LHCN-M2 (cell line): Measurements from ENCODE around the gene PCCA. TPM values are rescaled to one million over a fixed set of nuclear protein-coding genes. Genes with fewer than 3 reads are reported as not detected.
"Not testable (repeated sequence)": the region's sequence is repeated elsewhere in the genome, so short reads cannot be mapped to it uniquely, and the experiment has no call there.

Source experiments
- DNase-seq: peaks from one replicate; pipeline ENCODE4 v3.0.0-alpha.2; 2012; ENCODE audit warnings: low read depth
- total RNA-seq: library from RNA; depleted of rRNA; stranded (reverse); fragments of >200 nt; gene quantifications from 2 replicates; pipeline ENCODE4 v1.2.3, GENCODE V29; 2014

PCCA gene
- total RNA-seq, 1 experiment from 2014 or later, result 10.5 TPM

- DNase-seq, result no peak
These were observed 211.8 kb downstream of the PCCA start for GRCh38 chr13:100300708-100301107.

DNA sequence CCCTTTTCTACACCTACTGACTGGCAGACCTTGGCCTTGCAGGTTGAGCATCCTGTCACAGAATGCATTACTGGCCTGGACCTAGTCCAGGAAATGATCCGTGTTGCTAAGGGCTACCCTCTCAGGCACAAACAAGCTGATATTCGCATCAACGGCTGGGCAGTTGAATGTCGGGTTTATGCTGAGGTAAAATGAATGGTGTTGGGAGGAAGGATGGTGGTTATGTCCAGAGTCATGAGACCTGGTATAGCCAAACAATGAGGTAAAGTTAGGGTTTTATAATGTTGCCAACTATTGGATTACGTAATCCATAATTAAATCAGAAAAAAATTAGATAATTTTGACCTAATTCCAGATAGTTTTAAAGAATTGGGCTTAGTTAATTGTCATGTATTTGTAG lies 212.5 kb downstream of the PCCA start:
- DNase-seq, result no peak

- no peak for DNase-seq
These were observed 213.5 kb downstream of the PCCA start for GRCh38 chr13:100302391-100302790.

DNA sequence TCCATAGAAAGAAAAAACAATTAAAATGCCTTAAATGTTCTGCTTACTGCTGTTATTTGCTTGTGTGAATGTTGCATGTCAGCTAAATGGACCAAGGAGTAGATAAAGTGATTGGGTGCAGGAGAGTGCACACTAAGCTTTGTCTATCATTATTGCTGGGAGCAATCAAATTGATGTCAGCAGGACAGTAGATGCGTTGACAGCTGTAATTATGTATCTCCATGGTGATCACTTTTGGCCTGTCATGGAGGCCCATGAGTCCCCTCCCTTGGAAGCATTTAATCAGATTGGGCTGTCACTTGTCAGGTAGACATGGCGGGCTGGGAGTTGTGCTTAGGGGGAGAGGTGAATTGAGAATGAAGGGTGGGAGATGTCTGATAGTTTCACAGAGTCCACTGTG lies 215.3 kb downstream of the PCCA start:
- no peak for DNase-seq

- DNase-seq, result no peak
These were observed 216.5 kb downstream of the PCCA start for GRCh38 chr13:100305398-100305797.

DNA sequence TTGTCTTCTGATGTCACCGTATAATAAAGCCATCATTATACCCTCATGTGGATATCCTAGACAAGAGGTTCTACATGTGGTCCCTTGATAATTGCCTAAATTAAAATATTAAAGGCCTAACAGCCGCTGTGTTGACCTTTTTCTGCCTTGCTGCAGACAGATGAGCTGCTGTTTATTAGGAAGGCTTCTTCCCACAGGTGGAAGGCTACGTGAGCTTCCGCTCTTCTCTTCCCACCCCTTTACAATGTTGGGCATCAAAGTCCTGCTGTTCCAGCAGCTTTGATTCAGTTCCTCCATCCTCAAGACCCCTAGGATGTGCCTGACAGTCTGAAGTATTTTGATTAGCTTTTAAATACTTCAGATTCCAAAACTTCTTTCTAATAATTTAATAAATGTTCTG lies 217.1 kb downstream of the PCCA start:
- no peak for DNase-seq

- DNase-seq, result no peak
These were observed 217.6 kb downstream of the PCCA start for GRCh38 chr13:100306434-100306999.

GRCh38 chr13:100314132-100314910 lies 225.4 kb downstream of the PCCA start:
- DNase-seq, result no peak

GRCh38 chr13:100315522-100315921 lies 226.6 kb downstream of the PCCA start:
- no peak for DNase-seq

DNA sequence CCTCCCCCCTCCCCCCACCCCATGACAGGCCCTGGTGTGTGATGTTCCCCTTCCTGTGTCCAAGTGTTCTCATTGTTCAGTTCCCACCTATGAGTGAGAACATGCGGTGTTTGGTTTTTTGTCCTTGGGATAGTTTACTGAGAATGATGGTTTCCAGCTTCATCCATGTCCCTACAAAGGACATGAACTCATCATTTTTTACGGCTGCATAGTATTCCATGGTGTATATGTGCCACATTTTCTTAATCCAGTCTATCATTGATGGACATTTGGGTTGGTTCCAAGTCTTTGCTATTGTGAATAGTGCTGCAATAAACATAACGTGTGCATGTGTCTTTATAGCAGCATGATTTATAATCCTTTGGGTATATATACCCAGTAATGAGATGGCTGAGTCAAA lies 229.6 kb downstream of the PCCA start:
- DNase-seq, result not testable (repeated sequence)

- DNase-seq, result no peak
These were observed 235.0 kb downstream of the PCCA start for GRCh38 chr13:100323937-100324336.

DNA sequence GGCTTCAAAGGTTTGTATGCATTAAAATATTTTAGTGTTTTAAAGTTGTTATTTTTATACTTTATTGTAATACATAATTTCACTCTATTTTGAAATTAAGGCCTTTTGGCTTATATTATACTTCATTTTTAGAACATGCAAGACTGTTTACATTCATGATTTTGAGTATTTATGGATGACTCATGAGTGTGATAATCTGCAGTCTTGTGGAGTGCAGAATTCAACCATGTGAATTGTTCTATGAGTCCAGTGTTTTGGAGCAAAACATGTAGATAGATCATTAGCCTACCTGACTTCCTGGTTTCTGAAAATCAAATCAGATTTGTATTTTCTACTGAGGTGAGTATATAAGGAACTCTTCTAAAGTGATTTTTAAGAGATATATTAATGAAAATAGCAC lies 241.8 kb downstream of the PCCA start:
- DNase-seq, result peak; percentile 8

DNA sequence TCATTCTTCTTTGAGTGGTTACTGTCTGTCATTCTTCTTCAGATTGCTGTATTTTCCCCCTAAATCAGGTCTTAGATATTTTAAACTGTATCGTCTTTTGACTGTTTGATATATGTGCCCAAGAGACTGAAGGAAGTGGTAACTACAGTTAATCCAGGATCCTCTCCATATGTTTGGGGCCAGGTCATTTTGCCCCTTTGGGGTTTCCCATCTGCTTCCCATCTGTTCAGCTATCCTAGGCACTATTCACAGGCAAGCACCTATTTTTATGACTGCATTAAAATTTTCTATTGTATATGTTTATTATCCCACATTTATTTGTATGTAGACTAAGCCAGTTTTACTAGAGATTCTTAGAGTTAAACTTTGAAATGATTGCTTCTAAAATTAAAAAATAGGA lies 244.2 kb downstream of the PCCA start:
- DNase-seq, result no peak

- peak; percentile 43 for DNase-seq
These were observed 245.3 kb downstream of the PCCA start for GRCh38 chr13:100334214-100334613.

DNA sequence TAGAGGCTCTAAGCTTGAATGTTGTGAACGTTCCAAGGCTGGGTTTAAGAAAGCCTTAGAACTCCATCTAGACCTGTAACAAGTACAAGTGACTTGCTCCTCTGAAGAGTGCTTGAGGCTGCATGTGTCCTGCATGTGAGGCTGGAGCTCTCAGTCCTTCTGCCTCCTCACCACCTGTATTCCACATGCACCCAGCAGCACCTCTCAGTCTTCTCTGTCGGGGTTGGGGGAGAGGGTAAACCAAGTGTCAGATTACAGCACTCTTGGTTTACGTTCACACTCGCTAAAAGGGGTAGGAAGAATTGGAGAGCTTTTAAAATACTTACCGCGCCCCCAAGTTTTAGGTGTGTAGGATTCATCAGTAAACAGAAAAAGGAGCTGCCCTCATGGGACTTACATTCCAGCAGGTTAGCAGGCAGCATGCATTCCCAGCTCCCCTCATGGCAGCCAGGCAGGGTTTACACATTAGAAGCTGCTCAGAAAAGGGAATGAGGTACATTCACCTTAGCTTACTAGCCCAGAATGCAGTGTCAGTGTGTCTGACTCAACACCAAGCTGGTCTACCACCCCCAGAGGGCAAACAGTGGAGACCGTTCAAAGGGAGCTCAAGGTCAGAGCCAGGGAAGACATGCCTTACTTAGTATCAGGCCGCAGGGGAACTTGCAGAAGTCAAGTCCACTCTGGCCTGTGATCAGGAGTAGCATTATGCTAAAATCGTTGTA lies 248.1 kb downstream of the PCCA start:
- no peak for DNase-seq

GRCh38 chr13:100338275-100338674 lies 249.4 kb downstream of the PCCA start:
- no peak for DNase-seq

DNA sequence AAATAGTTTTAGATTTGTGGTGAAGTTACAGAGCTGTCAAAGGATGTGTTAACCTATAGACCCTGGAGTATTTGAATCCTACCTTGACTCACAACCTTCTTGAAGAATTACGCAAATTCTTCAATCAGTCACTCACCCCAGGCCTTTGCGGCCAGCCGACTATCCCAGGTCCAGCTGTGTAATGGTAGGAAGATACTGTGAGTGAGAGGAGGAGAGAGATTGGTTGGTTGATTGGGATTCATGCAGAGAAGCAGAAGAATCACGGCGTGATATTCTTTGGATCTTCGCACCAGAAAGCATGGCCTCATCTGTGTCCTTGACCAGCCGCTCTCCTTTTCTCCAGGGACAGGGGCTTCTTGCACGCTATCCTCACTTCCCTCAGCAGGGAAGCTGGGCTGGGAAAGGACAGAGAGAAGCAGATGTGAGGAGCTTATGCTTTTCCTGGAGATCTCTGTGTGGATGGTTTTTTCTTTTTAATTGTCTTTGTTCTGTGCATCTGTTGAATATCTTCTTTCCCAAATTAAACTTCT lies 250.6 kb downstream of the PCCA start:
- no peak for DNase-seq

- no peak for DNase-seq
These were observed 252.0 kb downstream of the PCCA start for GRCh38 chr13:100340865-100341264.

DNA sequence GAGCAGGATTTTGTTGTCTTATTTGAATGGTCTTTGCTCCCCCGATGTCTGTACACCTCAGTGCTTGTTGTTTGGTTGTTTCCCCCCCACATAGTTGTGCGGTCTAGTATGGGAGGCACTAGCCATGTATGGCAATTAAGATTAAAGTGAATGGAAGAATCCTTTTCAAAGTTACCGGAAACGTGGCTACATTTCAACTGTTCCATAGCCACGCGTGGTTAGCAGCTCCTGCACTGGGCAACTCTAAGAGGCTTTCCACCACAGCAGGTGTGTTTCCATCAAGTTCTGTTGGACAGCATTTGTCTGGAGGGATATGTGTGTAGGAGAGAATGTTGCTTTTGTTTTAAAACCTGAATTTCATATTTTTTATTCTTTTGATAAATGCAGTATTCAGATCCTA lies 252.4 kb downstream of the PCCA start:
- DNase-seq, result no peak

- no peak for DNase-seq
These were observed 255.7 kb downstream of the PCCA start for GRCh38 chr13:100344544-100344943.

- no peak for DNase-seq
These were observed 259.1 kb downstream of the PCCA start for GRCh38 chr13:100347968-100348367.

DNA sequence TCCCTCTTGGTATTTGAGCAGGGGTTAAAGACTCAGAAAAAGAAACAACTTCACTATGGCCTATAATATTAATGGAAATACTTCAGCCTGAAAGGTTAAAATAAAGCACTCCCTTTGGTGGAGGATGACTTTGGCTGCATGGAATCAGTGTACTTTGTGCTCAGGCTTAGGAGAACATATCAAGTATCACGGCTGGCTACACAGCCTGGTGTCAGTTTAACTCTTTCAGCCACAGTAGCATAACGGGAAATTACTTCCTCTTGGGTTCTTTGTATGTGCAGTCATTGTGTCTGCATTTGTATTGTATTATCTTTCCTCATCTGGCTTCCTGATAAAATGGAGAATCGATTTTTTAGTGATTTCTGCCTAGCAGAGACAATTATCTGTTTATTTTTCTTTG lies 260.7 kb downstream of the PCCA start:
- DNase-seq, result no peak

DNA sequence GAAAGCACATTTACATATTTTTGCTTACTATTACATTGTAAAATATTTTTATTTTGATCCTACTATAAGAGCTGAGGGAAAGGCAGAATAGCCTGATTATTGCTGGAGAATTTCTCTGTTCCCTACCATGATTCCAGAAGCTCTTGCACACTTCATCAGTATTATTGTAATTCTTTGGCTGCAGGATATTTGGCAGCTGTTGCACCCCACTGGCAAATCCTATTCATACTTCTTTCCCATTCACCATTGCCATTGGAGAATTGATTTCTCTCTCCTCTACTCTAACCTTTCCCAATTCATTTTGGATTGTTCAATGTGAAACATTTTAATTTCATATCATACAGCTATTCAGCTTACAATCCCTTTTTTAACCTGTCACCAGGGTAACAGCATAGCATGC lies 261.7 kb downstream of the PCCA start:
- DNase-seq, result no peak
